SK-N-SH treated with all-trans-retinoic acid at 6 μM for 48 hours (cell line): ENCODE measurements around the gene FRMD4B.

Experiments used
- ATAC-seq: fragments of 200-7000 bp; cut with Tn5 transposase; 3 replicates; pipeline ENCODE4 v1.9.1; 2020; ENCODE audit warnings: mild to moderate bottlenecking, moderate library complexity
- CREB5 ChIP-seq: fragments of 250-450 bp; sonication (Bioruptor Pico); IDR thresholded peaks from 2 replicates; pipeline ENCODE4 v1.5.1; 2020; ENCODE audit warnings: low read depth, mild to moderate bottlenecking, moderate library complexity
- CSDC2 ChIP-seq: fragments of 250-450 bp; sonication (Bioruptor Pico); IDR thresholded peaks from 2 replicates; pipeline ENCODE4 v1.5.0; 2020; ENCODE audit warnings: mild to moderate bottlenecking, moderate library complexity
- CSRNP3 ChIP-seq: fragments of 250-450 bp; sonication (Bioruptor Pico); IDR thresholded peaks from 2 replicates; pipeline ENCODE4 v1.5.1; 2021; ENCODE audit warnings: mild to moderate bottlenecking, moderate library complexity
- ESRRG ChIP-seq: fragments of 250-450 bp; sonication (Bioruptor Pico); IDR thresholded peaks from 2 replicates; pipeline ENCODE4 v1.6.1; 2021; ENCODE audit warnings: mild to moderate bottlenecking
- GLIS3 ChIP-seq: fragments of 250-450 bp; sonication (Bioruptor Pico); IDR thresholded peaks from 2 replicates; pipeline ENCODE4 v1.5.0; 2020; ENCODE audit warnings: mild to moderate bottlenecking, moderate library complexity
- ISL1 ChIP-seq: fragments of 250-450 bp; sonication (Bioruptor Pico); IDR thresholded peaks from 2 replicates; pipeline ENCODE4 v2.1.2; 2022; ENCODE audit warnings: mild to moderate bottlenecking, moderate library complexity
- RARB ChIP-seq: fragments of 250-450 bp; sonication (Bioruptor Pico); IDR thresholded peaks from 2 replicates; pipeline ENCODE4 v1.8.0; 2021; ENCODE audit warnings: mild to moderate bottlenecking, moderate library complexity
- SNAI2 ChIP-seq: fragments of 250-450 bp; sonication (Bioruptor Pico); IDR thresholded peaks from 2 replicates; pipeline ENCODE4 v1.5.0; 2020; ENCODE audit warnings: mild to moderate bottlenecking, moderate library complexity
- TCF4 ChIP-seq: fragments of 250-450 bp; sonication (Bioruptor Pico); IDR thresholded peaks from 2 replicates; pipeline ENCODE4 v1.8.0; 2021; ENCODE audit warnings: mild to moderate bottlenecking, moderate library complexity, borderline replicate concordance
- TOX ChIP-seq: fragments of 250-450 bp; sonication (Bioruptor Pico); IDR thresholded peaks from 2 replicates; pipeline ENCODE4 v1.8.0; 2021; ENCODE audit warnings: mild to moderate bottlenecking, moderate library complexity, borderline replicate concordance
- TSHZ2 ChIP-seq: fragments of 250-450 bp; sonication (Bioruptor Pico); IDR thresholded peaks from 2 replicates; pipeline ENCODE4 v1.5.0; 2020; ENCODE audit warnings: mild to moderate bottlenecking, moderate library complexity
- ZFP3 ChIP-seq: fragments of 250-450 bp; sonication (Bioruptor Pico); IDR thresholded peaks from 2 replicates; pipeline ENCODE4 v1.5.0; 2020; ENCODE audit warnings: mild to moderate bottlenecking, moderate library complexity
- ZFP30 ChIP-seq: fragments of 450-650 bp; formaldehyde crosslinking; IDR thresholded peaks from 2 replicates; pipeline ENCODE4 v1.5.0; 2022; ENCODE audit warnings: mild to moderate bottlenecking, moderate library complexity
- ZNF70 ChIP-seq: fragments of 450-650 bp; formaldehyde crosslinking; IDR thresholded peaks from 2 replicates; pipeline ENCODE4 v1.5.0; 2020; ENCODE audit warnings: mild to moderate bottlenecking, moderate library complexity
- TF ChIP-seq, protein P1 (sequence below): fragments of 250-450 bp; sonication (Bioruptor Pico); IDR thresholded peaks from 2 replicates; pipeline ENCODE4 v1.8.0; 2020; ENCODE audit warnings: mild to moderate bottlenecking, moderate library complexity, borderline replicate concordance

Gene FRMD4B

DNA sequence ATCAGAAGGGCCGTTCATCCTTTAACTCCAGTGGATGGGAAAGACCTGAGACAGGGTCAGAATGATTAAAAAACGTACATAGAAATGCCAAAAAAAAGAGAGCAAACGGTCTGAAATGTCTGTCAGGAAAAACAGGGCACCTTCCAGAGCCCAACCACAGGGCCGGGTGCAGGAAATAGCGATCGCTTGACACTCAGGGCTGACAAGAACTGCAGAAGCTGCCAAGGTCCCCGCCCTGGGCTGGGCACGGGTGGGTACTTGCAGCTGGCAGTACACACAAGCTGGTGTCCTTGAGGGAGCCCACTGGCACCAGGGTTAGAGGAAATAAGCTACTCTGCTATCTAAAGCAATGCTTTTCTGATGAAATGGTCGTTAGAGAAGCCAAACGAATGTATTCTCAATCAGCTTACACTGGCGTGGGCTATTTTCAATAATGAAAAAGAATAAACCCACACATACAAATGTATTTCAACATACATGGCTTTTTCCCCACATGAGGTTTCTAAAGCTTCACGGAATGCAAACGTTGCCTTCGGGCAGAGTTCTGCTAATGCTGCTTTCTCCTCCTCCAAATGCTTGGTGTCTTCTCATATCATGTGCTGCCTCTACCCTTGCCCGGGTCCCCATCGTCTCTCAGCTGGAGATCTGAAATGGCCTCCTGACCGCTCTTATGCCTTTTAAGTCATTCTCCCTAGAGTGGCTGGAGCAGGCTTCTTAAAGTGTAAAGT, 15.6 kb downstream of the FRMD4B start (continued):
- TF ChIP-seq CSDC2 (CRISPR knock-in tag): no peak

DNA sequence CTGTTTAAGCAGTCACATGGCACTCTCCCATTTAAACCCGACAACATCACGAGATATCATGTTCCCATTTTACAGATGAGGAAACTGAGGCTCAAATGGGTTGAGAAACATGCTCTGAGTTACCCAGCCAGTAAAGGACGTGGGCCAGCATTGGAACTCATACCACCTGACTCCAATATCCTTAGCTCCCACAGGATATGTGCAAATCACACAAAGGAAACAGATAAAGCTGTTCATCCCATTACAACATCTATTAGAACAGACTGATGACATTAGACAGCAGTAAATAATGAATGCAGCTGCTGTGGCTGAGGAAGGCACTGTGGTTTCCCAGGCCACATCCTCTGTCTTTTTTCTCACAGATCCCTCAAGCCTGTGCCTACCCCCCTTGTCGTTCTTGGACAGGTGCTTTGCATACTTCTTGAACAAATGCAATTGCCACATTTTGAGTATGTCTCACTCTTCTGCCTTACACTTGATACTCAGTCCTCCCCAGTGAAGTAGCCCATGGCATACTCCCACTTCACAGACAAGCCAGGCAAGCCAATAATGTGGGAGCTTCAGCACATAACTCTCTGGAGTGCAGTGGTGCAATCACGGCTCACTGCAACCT, 17.7 kb downstream of the FRMD4B start:
- no peak for TF ChIP-seq TOX (CRISPR knock-in tag)
- TF ChIP-seq GLIS3 (CRISPR knock-in tag): no peak
- no peak for TF ChIP-seq TSHZ2 (CRISPR knock-in tag)
- TF ChIP-seq TCF4 (CRISPR knock-in tag): no peak
- no peak for TF ChIP-seq CSDC2 (CRISPR knock-in tag)
- TF ChIP-seq ESRRG: no peak
- TF ChIP-seq CREB5: no peak
- TF ChIP-seq ZFP3 (CRISPR knock-in tag): no peak
- no peak for TF ChIP-seq ZFP30 (CRISPR knock-in tag)
- TF ChIP-seq, all 23 proteins: peak for 0

DNA sequence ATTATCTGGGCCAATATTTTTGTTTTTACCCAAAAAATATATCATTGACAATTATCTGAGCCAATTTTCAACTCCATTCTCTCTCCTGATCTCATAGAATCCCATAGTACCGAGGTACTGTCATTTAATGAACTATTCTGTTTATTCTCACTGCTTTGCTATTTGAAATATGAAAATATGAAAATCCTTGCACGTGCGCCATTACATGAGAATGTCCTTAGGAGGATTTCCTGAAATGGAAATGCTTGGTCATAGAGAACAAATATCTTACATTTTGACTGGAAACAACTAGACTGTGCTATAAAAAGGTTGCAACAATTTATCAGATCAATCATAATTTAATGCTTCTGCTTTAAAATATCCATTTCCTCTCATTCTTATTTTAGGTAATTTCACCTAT, 18.3 kb downstream of the FRMD4B start:
- TF ChIP-seq ISL1: no peak
- no peak for TF ChIP-seq RARB (CRISPR knock-in tag)
- no peak for TF ChIP-seq GLIS3 (CRISPR knock-in tag)
- no peak for TF ChIP-seq CSRNP3
- TF ChIP-seq, protein P1, sequence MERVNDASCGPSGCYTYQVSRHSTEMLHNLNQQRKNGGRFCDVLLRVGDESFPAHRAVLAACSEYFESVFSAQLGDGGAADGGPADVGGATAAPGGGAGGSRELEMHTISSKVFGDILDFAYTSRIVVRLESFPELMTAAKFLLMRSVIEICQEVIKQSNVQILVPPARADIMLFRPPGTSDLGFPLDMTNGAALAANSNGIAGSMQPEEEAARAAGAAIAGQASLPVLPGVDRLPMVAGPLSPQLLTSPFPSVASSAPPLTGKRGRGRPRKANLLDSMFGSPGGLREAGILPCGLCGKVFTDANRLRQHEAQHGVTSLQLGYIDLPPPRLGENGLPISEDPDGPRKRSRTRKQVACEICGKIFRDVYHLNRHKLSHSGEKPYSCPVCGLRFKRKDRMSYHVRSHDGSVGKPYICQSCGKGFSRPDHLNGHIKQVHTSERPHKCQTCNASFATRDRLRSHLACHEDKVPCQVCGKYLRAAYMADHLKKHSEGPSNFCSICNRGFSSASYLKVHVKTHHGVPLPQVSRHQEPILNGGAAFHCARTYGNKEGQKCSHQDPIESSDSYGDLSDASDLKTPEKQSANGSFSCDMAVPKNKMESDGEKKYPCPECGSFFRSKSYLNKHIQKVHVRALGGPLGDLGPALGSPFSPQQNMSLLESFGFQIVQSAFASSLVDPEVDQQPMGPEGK: no peak
- TF ChIP-seq ZFP3 (CRISPR knock-in tag): no peak
- no peak for TF ChIP-seq TCF4 (CRISPR knock-in tag)
- TF ChIP-seq TSHZ2 (CRISPR knock-in tag): no peak
- ATAC-seq: no peak

More for the DNA sequence above, 17.7 kb downstream of the FRMD4B start:
- ATAC-seq: no peak; the same call in 1 of the 3 replicates

GRCh38 chr3:69364354-69364753, 21.5 kb downstream of the FRMD4B start:
- no peak for TF ChIP-seq ZNF70 (CRISPR knock-in tag)
- no peak for TF ChIP-seq TOX (CRISPR knock-in tag)
- TF ChIP-seq SNAI2 (CRISPR knock-in tag): no peak
- no peak for TF ChIP-seq ZFP30 (CRISPR knock-in tag)
- ATAC-seq: peak; percentile 56
